Ascending aorta (tissue), 2 donors: ENCODE results near the gene PDE3A. TPM values are rescaled to one million over a fixed set of nuclear protein-coding genes. Genes with fewer than 3 reads are reported as not detected.

Experiments
- DNase-seq, 2 donors: peaks; one replicate each; pipeline ENCODE4 v3.0.0-alpha.2; 2019; ENCODE audit warnings: low spot score in 2 of 2
- H3K27ac ChIP-seq, 2 donors: fragments of 200-600 bp; sonication (generic); one replicate each; pipeline ENCODE4 v1.5.1; 2016 to 2017; ENCODE audit warnings: mild to moderate bottlenecking in 1 of 2
- H3K27me3 ChIP-seq: fragments of 200-600 bp; sonication (generic); one replicate; pipeline ENCODE4 v1.5.1; 2017
- H3K36me3 ChIP-seq, 2 donors: fragments of 200-600 bp; sonication (generic); one replicate each; pipeline ENCODE4 v1.5.1; 2016
- H3K4me1 ChIP-seq, 2 donors: fragments of 200-600 bp; sonication (generic); one replicate each; pipeline ENCODE4 v1.5.1; 2016 to 2017; ENCODE audit warnings: mild to moderate bottlenecking in 1 of 2
- H3K4me3 ChIP-seq, 2 donors: fragments of 200-600 bp; sonication (generic); one replicate each; pipeline ENCODE4 v1.5.1; 2016 to 2017; ENCODE audit warnings: mild to moderate bottlenecking in 1 of 2
- H3K9me3 ChIP-seq, 2 donors: fragments of 200-600 bp; sonication (generic); one replicate each; pipeline ENCODE4 v1.5.1; 2016
- intact Hi-C: fragments of 100-400 bp; cut with DNase I; formaldehyde crosslinking; loops from one replicate; pipeline ENCODE4 v1.15.1; 2023
- total RNA-seq: library from RNA; depleted of rRNA; stranded (reverse); fragments of >200 nt; gene quantifications from one replicate; pipeline ENCODE4 v1.1.0, GENCODE V29; 2016
- TF ChIP-seq, protein P1 (sequence below), 3 experiments: fragments of 200-600 bp in 2 of 3; fragments of 450-650 bp in 1 of 3; sonication (generic) in 2 of 3; IDR thresholded peaks; one replicate each; pipeline ENCODE4 v1.5.1; 2016 to 2019; ENCODE audit warnings: antibody characterized with exemption in 3 of 3, mild to moderate bottlenecking in 1 of 3, moderate library complexity in 1 of 3

PDE3A gene
- total RNA-seq, 1 donor from 2014 or later = 33.7 TPM

GRCh38 chr12:20400003-20400402 is 31.7 kb downstream of the PDE3A start:
- DNase-seq = no peak
- Histone ChIP-seq H3K36me3 (no peaks in the 10 kb centered on the region), H3K9me3 (no peaks in the 10 kb centered on the region), H3K27me3 (no peaks in the 10 kb centered on the region), H3K4me1 (peaks cover 0 to 17% of the 10 kb centered on the region in 2 donors), H3K27ac (peak overlapping the region in 1 of 2 donors; percentile 26), H3K4me3 (no peak overlapping the region)
- TF ChIP-seq, protein P1, sequence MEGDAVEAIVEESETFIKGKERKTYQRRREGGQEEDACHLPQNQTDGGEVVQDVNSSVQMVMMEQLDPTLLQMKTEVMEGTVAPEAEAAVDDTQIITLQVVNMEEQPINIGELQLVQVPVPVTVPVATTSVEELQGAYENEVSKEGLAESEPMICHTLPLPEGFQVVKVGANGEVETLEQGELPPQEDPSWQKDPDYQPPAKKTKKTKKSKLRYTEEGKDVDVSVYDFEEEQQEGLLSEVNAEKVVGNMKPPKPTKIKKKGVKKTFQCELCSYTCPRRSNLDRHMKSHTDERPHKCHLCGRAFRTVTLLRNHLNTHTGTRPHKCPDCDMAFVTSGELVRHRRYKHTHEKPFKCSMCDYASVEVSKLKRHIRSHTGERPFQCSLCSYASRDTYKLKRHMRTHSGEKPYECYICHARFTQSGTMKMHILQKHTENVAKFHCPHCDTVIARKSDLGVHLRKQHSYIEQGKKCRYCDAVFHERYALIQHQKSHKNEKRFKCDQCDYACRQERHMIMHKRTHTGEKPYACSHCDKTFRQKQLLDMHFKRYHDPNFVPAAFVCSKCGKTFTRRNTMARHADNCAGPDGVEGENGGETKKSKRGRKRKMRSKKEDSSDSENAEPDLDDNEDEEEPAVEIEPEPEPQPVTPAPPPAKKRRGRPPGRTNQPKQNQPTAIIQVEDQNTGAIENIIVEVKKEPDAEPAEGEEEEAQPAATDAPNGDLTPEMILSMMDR (IDR thresholded peaks at IDR 0.05) = no peak
- intact Hi-C loops = no loop called here

- H3K27ac ChIP-seq = peak overlapping the region in 1 of 2 donors; percentile 13
- no peaks in the 10 kb centered on the region for H3K27me3 ChIP-seq
- DNase-seq = no peak
- intact Hi-C loops = no loop called here
- no peaks in the 10 kb centered on the region for H3K36me3 ChIP-seq
- TF ChIP-seq, protein P1 (IDR thresholded peaks at IDR 0.05) = no peak
- H3K9me3 ChIP-seq = no peaks in the 10 kb centered on the region
- H3K4me1 ChIP-seq = peaks cover 0 to 17% of the 10 kb centered on the region in 2 donors
- no peak overlapping the region for H3K4me3 ChIP-seq
Measured at GRCh38 chr12:20403230-20403629, 34.9 kb downstream of the PDE3A start.

DNA sequence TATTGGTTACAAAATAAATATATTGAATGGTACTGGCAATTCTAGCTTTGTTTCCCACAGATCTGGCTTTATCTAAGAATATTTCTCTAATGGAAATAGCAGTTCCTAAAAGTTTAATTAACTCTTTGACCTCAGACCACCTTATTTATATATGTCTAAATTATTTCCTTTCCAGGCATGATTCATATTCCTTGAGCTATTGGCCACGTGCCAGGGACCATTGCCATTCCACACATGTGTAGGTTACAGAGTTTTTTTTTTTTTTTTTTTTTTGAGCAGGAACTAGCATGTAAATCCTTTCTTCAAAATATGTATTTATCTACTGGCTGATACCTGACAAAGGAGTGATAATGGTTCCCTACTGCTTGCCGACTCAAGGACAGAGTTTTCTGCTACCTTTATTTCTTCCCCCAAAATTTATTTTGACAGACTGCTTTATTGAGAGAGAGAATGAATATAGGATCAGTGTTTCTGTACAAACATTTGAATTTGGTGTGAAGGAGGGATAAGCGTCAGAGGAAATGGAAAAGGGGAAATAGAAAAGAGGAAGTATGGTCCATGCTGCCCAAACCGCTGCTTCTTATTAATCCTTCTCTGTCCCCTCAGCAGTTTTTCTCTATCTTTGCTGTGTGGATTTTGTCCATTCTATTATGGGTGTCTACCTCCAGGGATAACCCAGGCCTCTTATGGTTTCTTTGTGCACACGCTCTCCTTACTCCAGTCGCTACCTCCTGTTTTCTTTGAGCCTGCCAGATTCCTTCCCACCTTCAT is 36.4 kb downstream of the PDE3A start:
- no peak overlapping the region for H3K27ac ChIP-seq
- TF ChIP-seq, protein P1 (IDR thresholded peaks at IDR 0.05) = no peak
- H3K27me3 ChIP-seq = no peaks in the 10 kb centered on the region
- intact Hi-C loops = no loop called here
- H3K4me1 ChIP-seq = peaks cover 0 to 17% of the 10 kb centered on the region in 2 donors
- H3K4me3 ChIP-seq = no peak overlapping the region
- peak in 1 of 2 donors; percentile 69 for DNase-seq
- no peaks in the 10 kb centered on the region for H3K9me3 ChIP-seq
- H3K36me3 ChIP-seq = no peaks in the 10 kb centered on the region

DNA sequence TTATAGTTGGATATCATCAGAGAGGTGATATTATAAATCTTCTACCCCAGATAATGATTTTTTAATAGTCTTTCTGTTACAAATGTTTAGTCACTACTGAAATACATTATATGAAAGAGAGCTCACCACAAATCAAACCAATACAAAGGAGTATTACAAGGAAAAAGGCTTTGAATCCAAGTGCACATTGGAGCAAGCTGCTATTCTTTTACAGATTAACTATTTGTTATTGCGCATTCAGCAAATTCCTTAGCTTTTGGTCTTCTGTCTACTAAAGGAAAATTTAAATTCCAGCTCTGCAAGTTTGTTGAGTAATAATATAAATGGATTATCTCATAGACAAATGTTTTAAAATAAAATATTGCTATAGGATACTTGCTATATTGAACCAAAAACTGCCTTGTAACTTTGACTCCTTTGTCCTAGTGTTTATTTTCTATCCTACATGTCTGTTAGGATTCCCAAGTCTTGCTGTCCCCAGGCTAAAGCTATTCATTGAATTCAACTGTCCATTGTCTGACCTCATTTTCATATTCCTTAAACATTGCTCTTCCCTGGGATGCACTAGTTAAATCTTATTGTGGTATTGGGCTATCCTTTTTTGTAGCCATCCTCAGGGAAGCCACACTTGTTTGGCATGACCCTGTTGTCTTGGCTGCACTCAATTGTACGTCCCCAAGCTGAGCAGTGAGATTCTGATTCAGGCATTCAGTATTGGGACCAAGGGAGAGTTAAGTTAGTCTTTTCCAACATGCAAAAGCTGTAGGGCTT is 41.5 kb downstream of the PDE3A start:
- intact Hi-C loops = no loop called here
- H3K36me3 ChIP-seq = no peaks in the 10 kb centered on the region
- no peaks in the 10 kb centered on the region for H3K9me3 ChIP-seq
- peak overlapping the region; percentile 10 to 15 for H3K27ac ChIP-seq
- H3K27me3 ChIP-seq = no peaks in the 10 kb centered on the region
- no peak overlapping the region for H3K4me3 ChIP-seq
- TF ChIP-seq, protein P1 (IDR thresholded peaks at IDR 0.05) = no peak
- no peak for DNase-seq
- peaks cover 2 to 8% of the 10 kb centered on the region in 2 donors for H3K4me1 ChIP-seq

DNA sequence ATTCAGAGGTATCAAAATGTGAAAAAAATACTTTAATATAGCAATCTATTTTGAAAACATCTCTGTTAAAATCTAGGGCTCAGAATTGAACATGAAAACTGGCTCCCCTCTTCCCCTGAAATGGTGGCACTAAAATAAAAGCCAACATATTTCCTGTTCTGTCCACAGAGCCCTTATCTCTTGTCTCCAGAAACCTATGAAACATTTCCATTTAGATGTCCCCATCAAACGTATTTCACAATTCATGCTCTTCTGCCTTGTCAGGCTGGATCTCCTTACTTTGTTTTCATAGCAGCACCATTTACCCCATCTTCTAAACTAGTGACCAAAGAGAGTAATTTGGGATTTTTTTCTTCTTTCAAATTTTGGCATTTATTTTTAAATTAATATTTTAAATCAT is 42.4 kb downstream of the PDE3A start:
- Histone ChIP-seq H3K4me1 (peaks cover 6 to 15% of the 10 kb centered on the region in 2 donors), H3K36me3 (no peaks in the 10 kb centered on the region), H3K27me3 (no peaks in the 10 kb centered on the region), H3K27ac (peak overlapping the region in 1 of 2 donors; percentile 10), H3K4me3 (no peak overlapping the region), H3K9me3 (no peaks in the 10 kb centered on the region)
- TF ChIP-seq, protein P1 (IDR thresholded peaks at IDR 0.05) = no peak
- no peak for DNase-seq
- intact Hi-C loops = no loop called here
